HG03097 (cell line): ENCODE results near the gene A4GALT.
"Not testable (repeated sequence)": the region's sequence is repeated elsewhere in the genome, so short reads cannot be mapped to it uniquely, and the experiment has no call there.

Experiments
- ATAC-seq: cut with Tn5 transposase; IDR thresholded peaks from one replicate; pipeline ENCODE4 v1.9.1; 2021; ENCODE audit not compliant: unreplicated experiment, low FRiP score

Gene A4GALT

DNA sequence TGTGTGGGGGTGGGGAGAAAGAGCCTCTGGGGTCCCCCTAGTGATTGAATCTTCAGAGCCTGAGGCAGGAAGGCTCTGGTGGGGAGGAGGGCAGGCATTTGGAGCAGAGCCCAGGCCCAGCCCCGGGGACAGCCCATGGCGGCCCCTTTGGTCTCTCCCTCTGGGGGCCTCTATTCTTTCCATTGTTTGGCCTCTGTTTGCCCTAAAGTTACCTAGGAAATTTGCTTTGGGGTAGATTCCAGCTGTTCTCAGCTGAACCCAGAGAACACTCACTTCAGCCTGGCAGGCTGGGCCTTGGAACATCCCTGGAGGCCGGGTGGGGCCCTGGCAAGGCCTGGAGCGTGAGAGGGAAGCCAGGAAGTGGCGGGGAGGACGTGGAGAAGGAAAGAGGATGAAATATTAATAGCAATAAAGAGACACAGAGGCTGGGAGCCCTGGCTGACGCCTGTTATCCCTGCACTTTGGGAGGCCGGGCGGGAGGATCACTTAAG lies 22.9 kb upstream of the A4GALT start:
- no peak for ATAC-seq

GRCh38 chr22:42742940-42743339 lies 22.3 kb upstream of the A4GALT start:
- no peak for ATAC-seq

DNA sequence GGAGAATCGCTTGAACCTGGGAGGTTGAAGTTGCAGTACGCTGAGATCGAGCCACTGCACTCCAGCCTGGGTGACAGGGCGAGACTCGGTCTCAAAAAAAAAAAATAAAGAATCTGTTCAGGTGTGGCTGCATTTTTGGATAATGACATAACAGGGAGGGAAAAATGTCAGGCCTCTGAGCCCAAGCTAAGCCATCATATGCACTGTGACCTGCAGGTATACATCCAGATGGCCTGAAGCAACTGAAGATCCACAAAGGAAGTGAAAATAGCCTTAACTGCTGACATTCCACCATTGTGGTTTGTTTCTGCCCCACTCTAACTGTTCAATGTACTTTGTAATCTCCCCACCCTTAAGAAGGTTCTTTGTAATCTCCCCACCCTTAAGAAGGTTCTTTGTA lies 19.6 kb upstream of the A4GALT start:
- ATAC-seq: not testable (repeated sequence)

GRCh38 chr22:42734406-42734805 lies 13.7 kb upstream of the A4GALT start:
- ATAC-seq: no peak

DNA sequence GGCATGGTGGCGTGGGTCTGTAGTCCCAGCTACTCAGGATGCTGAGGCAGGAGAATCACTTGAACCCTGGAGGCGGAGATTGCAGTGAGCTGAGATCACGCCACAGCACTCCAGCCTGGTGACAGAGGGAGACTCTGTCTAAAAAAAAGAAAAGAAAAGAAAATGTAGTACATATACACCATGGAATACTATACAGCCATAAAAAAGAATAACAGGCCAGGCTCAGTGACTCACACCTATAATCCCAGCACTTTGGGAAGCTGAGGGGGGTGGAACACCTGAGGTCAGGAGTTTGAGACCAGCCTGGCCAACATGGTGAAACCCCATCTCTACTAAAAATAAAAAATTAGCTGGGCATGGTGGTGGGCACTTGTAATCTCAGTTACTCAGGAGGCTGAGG lies 12.7 kb upstream of the A4GALT start:
- ATAC-seq: not testable (repeated sequence)

GRCh38 chr22:42732081-42732480 lies 11.4 kb upstream of the A4GALT start:
- ATAC-seq: no peak

GRCh38 chr22:42726811-42727210 lies 6.1 kb upstream of the A4GALT start:
- no peak for ATAC-seq

- ATAC-seq: no peak
Measured at GRCh38 chr22:42725606-42726355, 5.1 kb upstream of the A4GALT start.

- no peak for ATAC-seq
Measured at GRCh38 chr22:42724062-42724461, 3.4 kb upstream of the A4GALT start.

GRCh38 chr22:42721045-42721434 lies 370 bp upstream of the A4GALT start:
- ATAC-seq: no peak

DNA sequence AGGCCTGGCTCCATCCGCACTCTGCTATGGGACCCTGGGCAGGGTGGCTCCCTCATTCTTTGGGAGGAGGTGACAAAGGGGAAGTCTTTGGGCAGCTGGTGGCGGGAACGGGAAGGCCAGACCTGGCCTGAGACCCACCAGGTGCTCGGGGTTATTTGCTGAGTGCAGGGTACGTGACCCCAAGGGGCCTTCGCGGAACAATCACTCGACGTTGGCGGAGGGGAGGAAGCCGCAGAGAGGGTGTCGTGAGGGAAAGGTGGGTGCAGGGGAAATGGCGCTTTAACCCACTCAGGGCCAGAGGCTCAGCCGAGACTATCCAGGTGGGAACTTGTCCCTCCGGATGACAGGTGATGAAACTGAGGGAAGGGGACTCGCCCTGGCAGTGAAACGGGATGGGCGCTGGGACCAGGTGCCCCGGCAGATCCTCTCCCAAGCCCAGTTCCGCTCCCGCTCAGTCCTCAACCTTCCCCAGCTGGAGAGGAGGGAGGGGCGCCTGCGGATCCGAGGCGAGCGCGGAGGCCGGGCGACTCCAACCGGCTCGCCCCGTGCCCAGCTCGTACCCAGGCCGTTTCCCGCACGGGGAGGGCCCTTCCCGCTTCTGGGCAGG lies 911 bp downstream of the A4GALT start:
- ATAC-seq: no peak

DNA sequence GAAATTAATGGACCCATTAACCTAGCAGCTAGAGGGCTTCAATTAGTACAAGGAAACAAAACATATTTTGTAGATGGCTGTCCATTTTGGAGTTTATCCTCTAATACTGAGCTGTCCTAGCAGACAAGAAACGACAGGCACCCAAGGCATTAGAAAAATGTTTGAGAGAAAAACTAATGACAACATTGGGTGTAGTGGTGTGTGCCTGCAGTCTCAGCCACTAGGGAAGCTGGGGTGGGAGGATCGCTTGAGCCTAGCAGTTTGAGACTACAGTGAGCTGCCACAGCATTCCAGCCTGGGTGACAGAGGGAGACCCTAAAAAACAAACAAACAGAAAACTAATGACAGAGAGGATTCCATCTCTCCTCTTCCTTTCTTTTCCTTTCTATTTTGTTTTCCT lies 1.5 kb downstream of the A4GALT start:
- ATAC-seq: no peak

- peak; percentile 24 for ATAC-seq
Measured at GRCh38 chr22:42717197-42717928, 3.3 kb downstream of the A4GALT start.

DNA sequence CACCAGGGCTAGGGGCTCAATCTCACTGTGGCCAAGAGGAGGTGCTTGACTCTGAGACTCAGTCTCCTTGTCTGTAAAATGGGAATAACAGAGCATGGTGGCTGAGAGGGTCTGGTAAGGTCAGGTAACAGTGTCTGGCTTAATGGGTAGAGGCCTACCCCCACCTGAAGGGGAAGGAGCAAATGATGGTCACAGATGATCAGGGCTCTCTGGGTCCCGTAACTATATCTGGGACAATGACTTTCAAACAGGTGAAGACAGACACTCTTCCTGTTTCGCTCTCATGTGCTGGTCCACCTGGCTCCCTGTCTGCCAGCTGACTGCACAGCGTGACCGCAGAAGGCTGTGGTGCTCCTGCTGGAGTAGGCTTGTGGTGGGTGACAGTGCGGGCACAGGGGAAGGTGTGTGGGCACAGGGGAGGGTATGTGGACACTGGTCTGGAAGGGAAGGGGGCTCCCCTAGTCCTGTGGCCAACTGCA lies 4.0 kb downstream of the A4GALT start:
- ATAC-seq: peak; percentile 44

DNA sequence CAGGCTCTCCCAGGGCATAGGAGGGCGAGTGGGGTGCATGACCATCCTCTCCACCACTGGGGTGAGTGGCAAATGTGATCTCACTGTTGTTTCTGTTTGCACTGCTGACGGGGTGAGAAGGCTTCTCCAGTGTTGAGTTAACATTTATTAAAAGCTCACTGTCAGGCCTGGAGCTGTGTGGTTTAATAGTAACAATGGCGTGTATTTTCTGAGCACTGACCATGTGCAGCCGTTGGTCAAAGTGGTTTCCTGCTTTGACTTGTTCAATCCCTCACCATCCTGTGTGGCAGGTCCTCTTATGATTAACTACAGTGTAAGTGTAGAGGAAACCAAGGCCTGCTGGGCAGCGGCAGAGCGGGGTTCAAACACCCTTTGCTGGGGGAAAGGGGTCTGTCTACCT lies 4.4 kb downstream of the A4GALT start:
- peak; percentile 41 for ATAC-seq

GRCh38 chr22:42714768-42715390 lies 5.8 kb downstream of the A4GALT start:
- ATAC-seq: no peak

DNA sequence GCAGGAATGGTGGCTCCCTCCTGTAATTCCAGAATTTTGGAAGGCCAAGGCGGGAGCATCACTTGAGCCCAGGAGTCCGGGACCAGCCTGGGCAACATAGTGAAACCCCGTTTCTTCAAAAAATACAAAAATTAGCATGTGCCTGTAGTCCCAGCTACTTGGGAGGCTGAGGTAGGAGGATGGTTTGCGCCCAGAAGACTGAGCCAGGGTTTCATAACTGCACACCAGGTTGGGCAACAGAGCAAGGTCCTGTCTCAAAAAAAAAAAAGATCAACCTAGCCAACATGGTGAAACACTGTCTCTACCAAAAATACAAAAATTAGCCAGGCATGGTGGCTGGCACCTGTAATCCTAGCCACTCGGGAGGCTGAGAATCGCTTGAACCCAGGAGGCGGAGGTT lies 6.4 kb downstream of the A4GALT start:
- ATAC-seq: no peak

DNA sequence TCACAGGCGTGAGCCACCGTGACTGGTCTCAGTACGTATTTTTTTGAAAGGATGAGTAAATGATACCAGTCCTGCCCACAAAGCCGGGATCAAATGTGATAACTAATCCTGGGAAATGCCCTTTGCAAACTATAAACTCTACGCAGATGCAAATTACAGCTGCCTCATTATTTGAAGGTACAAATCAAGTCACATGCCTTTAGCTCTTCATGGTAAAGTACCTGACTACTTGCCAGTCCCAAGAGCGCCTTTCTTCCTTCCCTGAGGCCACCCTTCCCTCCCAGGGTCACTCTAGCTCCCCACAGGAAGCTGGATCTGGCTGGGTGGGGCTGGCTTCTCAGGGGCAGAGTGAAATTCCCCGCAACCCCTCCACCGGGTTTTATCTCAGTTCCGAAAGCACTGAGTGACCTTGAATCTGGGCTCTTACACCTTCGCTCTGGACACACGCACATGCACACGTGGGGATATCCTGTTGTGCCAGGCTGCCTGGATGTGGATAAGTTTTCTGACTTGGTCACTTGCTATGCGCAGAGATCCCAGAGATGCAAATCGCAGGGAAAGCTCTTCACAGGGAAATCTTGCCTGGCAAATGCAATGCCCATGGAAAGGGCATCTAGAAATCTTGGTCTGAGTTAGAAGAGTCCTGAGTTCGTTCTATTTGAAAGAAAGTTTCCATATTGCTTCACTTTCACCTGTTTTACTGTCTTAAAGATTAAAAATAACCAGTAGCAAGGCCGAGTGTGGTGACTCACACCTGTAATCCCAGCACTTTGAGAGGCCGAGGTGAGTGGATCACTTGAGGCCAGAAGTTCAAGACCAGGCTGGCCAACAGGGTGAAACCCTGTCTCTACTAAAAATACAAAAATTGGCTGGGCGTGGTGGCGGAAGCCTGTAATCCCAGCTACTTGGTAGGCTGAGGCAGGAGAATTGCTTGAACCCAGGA lies 8.5 kb downstream of the A4GALT start:
- ATAC-seq: no peak

DNA sequence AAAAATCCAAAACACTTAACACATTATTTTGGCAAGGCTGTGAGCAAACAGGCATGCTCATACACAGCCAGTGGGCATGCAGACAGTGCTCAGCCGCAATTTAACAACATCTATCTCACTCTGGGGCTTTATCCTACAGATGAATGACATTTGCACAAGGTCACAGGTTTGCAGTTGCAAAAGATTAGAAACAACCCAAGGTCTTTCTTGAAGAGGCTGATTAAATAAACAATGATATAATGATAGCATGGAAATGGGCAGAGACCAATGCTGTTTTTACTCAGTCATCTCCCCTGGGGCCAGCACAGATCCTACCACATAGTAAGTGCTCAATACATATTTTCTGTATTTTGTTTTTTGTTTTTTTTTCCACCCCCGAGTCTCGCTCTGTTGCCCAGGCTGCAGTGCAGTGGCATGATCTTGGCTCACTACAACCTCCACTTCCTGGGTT lies 9.4 kb downstream of the A4GALT start:
- ATAC-seq: no peak

- no peak for ATAC-seq
Measured at GRCh38 chr22:42708417-42708816, 12.3 kb downstream of the A4GALT start.
